Nephron progenitor cell (in vitro differentiated cells): ENCODE results near the gene THUMPD2.
"Not testable (repeated sequence)": the region's sequence is repeated elsewhere in the genome, so short reads cannot be mapped to it uniquely, and the experiment has no call there.

Experiments
- DNase-seq: peaks from one replicate; pipeline ENCODE4 v3.0.0; 2021
- H3K27ac Mint-ChIP-seq: 2 replicates; pipeline ENCODE4 v1.8.0; 2021; ENCODE audit warnings: mild to moderate bottlenecking, moderate library complexity, mixed read lengths
- H3K27me3 Mint-ChIP-seq: 2 replicates; pipeline ENCODE4 v1.8.0; 2021; ENCODE audit warnings: mild to moderate bottlenecking, low read depth, mixed read lengths; ENCODE audit not compliant: poor library complexity
- H3K36me3 Mint-ChIP-seq: 2 replicates; pipeline ENCODE4 v1.8.0; 2021; ENCODE audit warnings: low read depth, mixed read lengths
- H3K4me1 Mint-ChIP-seq: 2 replicates; pipeline ENCODE4 v1.8.0; 2021; ENCODE audit warnings: mixed read lengths
- H3K4me3 Mint-ChIP-seq: 2 replicates; pipeline ENCODE4 v1.8.0; 2021; ENCODE audit warnings: mild to moderate bottlenecking, moderate library complexity, mixed read lengths
- H3K9me3 Mint-ChIP-seq: 2 replicates; pipeline ENCODE4 v1.8.0; 2021; ENCODE audit warnings: mild to moderate bottlenecking, moderate library complexity, mixed read lengths
- CTCF ChIP-seq: fragments of 200-600 bp; sonication (generic); IDR thresholded peaks from 2 replicates; pipeline ENCODE4 v1.5.0; 2021; ENCODE audit warnings: antibody characterized with exemption

The THUMPD2 gene

GRCh38 chr2:39800752-39801151, 21.7 kb upstream of the THUMPD2 start:
- peaks cover 40% of the 10 kb centered on the region for H3K9me3 Mint-ChIP-seq
- H3K4me1 Mint-ChIP-seq = no peaks in the 10 kb centered on the region
- no peak for TF ChIP-seq CTCF
- no peak overlapping the region for H3K27ac Mint-ChIP-seq
- H3K4me3 Mint-ChIP-seq = no peak overlapping the region
- H3K27me3 Mint-ChIP-seq = peaks cover 13% of the 10 kb centered on the region
- H3K36me3 Mint-ChIP-seq = peaks cover 5% of the 10 kb centered on the region
- DNase-seq = no peak

GRCh38 chr2:39796134-39796533, 17.1 kb upstream of the THUMPD2 start:
- no peak for TF ChIP-seq CTCF
- peaks cover 3% of the 10 kb centered on the region for H3K36me3 Mint-ChIP-seq
- peaks cover 14% of the 10 kb centered on the region for H3K9me3 Mint-ChIP-seq
- H3K4me1 Mint-ChIP-seq = no peaks in the 10 kb centered on the region
- peaks cover 7% of the 10 kb centered on the region for H3K27me3 Mint-ChIP-seq
- H3K4me3 Mint-ChIP-seq = no peak overlapping the region
- DNase-seq = no peak
- H3K27ac Mint-ChIP-seq = no peak overlapping the region

GRCh38 chr2:39790216-39790818, 11.3 kb upstream of the THUMPD2 start:
- not testable (repeated sequence) for H3K4me3 Mint-ChIP-seq, H3K4me1 Mint-ChIP-seq, H3K27me3 Mint-ChIP-seq, H3K27ac Mint-ChIP-seq, DNase-seq
- Mint-ChIP-seq H3K36me3 (peaks cover 15% of the 10 kb centered on the region), H3K9me3 (peaks cover 32% of the 10 kb centered on the region)

- H3K27me3 Mint-ChIP-seq = peaks cover 8% of the 10 kb centered on the region
- no peak for TF ChIP-seq CTCF
- H3K36me3 Mint-ChIP-seq = peaks cover 15% of the 10 kb centered on the region
- DNase-seq = no peak
- H3K4me1 Mint-ChIP-seq = peaks cover under 1% of the 10 kb centered on the region
- H3K27ac Mint-ChIP-seq = no peak overlapping the region
- peaks cover 32% of the 10 kb centered on the region for H3K9me3 Mint-ChIP-seq
- no peak overlapping the region for H3K4me3 Mint-ChIP-seq
Observed at GRCh38 chr2:39787950-39788349, 8.9 kb upstream of the THUMPD2 start.

- peaks cover 15% of the 10 kb centered on the region for H3K36me3 Mint-ChIP-seq
- DNase-seq = no peak
- H3K4me1 Mint-ChIP-seq = peaks cover 11% of the 10 kb centered on the region
- no peak overlapping the region for H3K4me3 Mint-ChIP-seq
- H3K27me3 Mint-ChIP-seq = peaks cover 12% of the 10 kb centered on the region
- TF ChIP-seq CTCF = no peak
- peaks cover 28% of the 10 kb centered on the region for H3K9me3 Mint-ChIP-seq
- H3K27ac Mint-ChIP-seq = no peak overlapping the region
Observed at GRCh38 chr2:39786761-39787522, 7.9 kb upstream of the THUMPD2 start.

GRCh38 chr2:39782591-39782990, 3.5 kb upstream of the THUMPD2 start:
- Mint-ChIP-seq H3K36me3 (peaks cover 5% of the 10 kb centered on the region), H3K4me3 (no peak overlapping the region), H3K27ac (no peak overlapping the region), H3K4me1 (peaks cover 49% of the 10 kb centered on the region), H3K27me3 (peaks cover 12% of the 10 kb centered on the region), H3K9me3 (no peaks in the 10 kb centered on the region)
- TF ChIP-seq CTCF = no peak
- no peak for DNase-seq
